Right atrium auricular region (tissue), 2 donors: ENCODE results near the gene TTC28. TPM values are rescaled to one million over a fixed set of nuclear protein-coding genes. Genes with fewer than 3 reads are reported as not detected.

ENCODE experiments used
- DNase-seq: peaks from one replicate; pipeline ENCODE4 v3.0.0-alpha.2; 2019; ENCODE audit warnings: low spot score
- H3K27ac ChIP-seq, 2 donors: fragments of 200-600 bp; sonication (generic); 1 replicate in 1 of 2; 2 replicates in 1 of 2; pipeline ENCODE4 v1.5.1; 2016 to 2019
- H3K27me3 ChIP-seq, 2 donors: fragments of 200-600 bp; sonication (generic); one replicate each; pipeline versions ENCODE4 v1.5.1 to v1.6.0; 2017 to 2019
- H3K36me3 ChIP-seq: fragments of 200-600 bp; sonication (generic); one replicate; pipeline ENCODE4 v1.5.1; 2016
- H3K4me1 ChIP-seq, 2 donors: fragments of 200-600 bp; sonication (generic); one replicate each; pipeline versions ENCODE4 v1.5.1 to v1.6.0; 2017 to 2019
- H3K4me3 ChIP-seq, 2 donors: fragments of 200-600 bp; sonication (generic); 1 replicate in 1 of 2; 2 replicates in 1 of 2; pipeline ENCODE4 v1.5.1; 2017 to 2019; ENCODE audit warnings: mild to moderate bottlenecking in 1 of 2, moderate library complexity in 1 of 2
- H3K9me3 ChIP-seq, 2 donors: fragments of 200-600 bp; sonication (generic); one replicate each; pipeline ENCODE4 v1.5.1; 2019
- total RNA-seq, 2 donors: library from RNA; depleted of rRNA; stranded (reverse); fragments of >200 nt; gene quantifications; one replicate each; pipeline ENCODE4 v1.1.0, GENCODE V29; 2016
- TF ChIP-seq, protein P1 (sequence below), 2 donors: fragments of 200-600 bp; sonication (generic); IDR thresholded peaks; one replicate each; pipeline ENCODE4 v1.5.1; 2019; ENCODE audit warnings: antibody characterized with exemption in 2 of 2

Gene TTC28
- total RNA-seq, 2 donors from 2014 or later = 22.1 to 22.3 TPM

DNA sequence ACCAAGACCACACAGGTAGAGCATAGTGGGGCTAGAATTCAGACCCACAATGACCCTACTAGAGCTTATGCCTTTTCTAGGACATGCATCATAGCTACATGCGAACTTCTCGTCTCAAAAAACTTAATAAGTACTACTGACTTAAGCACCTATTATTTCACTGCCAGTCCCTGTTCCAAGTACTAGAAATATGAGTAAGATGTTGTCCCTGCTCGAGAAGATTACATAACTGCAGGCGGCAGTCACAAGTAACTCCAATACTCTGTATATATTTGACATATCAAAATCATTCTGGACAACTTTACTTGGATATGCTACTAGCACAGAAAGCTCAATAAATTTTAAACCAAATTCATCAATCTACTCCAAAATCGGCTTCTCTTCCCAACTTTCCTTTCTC lies 235.0 kb downstream of the TTC28 start:
- H3K9me3 ChIP-seq = no peaks in the 10 kb centered on the region
- no peak overlapping the region for H3K4me3 ChIP-seq
- peaks cover 0 to 20% of the 10 kb centered on the region in 2 donors for H3K4me1 ChIP-seq
- no peaks in the 10 kb centered on the region for H3K36me3 ChIP-seq
- DNase-seq = no peak
- H3K27me3 ChIP-seq = no peaks in the 10 kb centered on the region
- no peak overlapping the region for H3K27ac ChIP-seq
- TF ChIP-seq, protein P1, sequence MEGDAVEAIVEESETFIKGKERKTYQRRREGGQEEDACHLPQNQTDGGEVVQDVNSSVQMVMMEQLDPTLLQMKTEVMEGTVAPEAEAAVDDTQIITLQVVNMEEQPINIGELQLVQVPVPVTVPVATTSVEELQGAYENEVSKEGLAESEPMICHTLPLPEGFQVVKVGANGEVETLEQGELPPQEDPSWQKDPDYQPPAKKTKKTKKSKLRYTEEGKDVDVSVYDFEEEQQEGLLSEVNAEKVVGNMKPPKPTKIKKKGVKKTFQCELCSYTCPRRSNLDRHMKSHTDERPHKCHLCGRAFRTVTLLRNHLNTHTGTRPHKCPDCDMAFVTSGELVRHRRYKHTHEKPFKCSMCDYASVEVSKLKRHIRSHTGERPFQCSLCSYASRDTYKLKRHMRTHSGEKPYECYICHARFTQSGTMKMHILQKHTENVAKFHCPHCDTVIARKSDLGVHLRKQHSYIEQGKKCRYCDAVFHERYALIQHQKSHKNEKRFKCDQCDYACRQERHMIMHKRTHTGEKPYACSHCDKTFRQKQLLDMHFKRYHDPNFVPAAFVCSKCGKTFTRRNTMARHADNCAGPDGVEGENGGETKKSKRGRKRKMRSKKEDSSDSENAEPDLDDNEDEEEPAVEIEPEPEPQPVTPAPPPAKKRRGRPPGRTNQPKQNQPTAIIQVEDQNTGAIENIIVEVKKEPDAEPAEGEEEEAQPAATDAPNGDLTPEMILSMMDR (IDR thresholded peaks at IDR 0.05) = no peak

DNA sequence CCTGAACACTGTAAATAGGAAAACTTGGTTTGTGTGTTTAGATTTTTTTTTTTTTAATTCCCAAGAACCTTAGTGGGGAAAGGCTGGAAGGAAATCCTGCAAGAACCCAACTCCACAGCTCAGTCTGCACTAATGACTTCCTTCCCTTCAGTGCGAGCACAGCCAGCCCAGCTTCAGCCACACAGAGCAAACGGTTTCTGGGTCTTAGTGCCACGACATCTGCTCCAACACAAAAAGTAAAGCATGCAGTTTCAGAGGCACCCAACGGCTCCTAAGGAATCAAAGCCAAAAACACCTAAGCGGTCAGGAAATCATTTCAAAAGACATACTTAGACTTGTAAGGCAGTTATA lies 236.1 kb downstream of the TTC28 start:
- peak overlapping the region; percentile 52 to 64 for H3K4me3 ChIP-seq
- H3K4me1 ChIP-seq = peaks cover 0 to 20% of the 10 kb centered on the region in 2 donors
- H3K27me3 ChIP-seq = no peaks in the 10 kb centered on the region
- H3K9me3 ChIP-seq = no peaks in the 10 kb centered on the region
- peak overlapping the region; percentile 69 to 76 for H3K27ac ChIP-seq
- no peaks in the 10 kb centered on the region for H3K36me3 ChIP-seq
- DNase-seq = peak; percentile 79
- TF ChIP-seq, protein P1 (IDR thresholded peaks at IDR 0.05) = no peak

DNA sequence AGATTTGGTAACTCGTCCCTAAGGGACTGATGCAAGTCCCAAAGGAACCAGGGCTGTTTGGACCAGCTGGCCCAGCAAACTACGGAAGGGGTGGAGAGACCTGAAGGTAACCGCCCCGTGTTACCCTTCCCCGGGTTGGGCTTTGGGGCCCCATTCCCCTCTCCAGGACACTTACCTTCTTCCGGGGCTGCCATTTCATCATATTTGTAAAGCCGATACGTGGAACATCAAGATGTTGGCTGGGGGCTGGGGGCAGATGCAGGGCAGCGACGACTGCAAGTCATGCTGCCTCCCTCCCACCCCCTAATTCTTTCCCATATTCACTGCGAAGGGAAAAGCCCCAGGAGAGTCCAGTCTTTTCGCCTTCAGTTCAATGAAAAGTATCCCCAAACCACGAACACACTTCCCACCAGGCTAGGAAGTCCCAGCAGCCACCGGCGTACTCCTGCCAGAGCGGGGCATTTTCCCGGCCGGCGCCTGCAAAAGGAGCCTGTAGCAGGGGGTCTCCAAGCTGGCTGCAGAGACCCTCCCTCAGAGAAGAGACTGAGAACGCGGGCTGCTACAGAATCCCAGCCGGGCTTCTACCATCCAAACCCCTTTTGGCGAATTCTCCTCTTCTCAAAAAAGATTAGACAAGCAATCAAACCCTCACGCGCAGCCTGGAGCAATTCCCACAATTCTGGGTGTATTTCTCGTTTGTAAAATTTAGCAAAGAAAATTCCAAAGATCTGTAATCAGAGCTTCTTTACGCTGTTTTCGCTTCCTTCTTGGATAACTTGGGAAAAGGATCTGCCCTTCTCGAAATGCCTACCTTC lies 236.7 kb downstream of the TTC28 start:
- Histone ChIP-seq H3K9me3 (no peaks in the 10 kb centered on the region), H3K27me3 (no peaks in the 10 kb centered on the region), H3K36me3 (no peaks in the 10 kb centered on the region), H3K27ac (peak overlapping the region; percentile 69 to 76), H3K4me3 (peak overlapping the region; percentile 52 to 64), H3K4me1 (peaks cover 0 to 20% of the 10 kb centered on the region in 2 donors)
- DNase-seq = no peak
- TF ChIP-seq, protein P1 (IDR thresholded peaks at IDR 0.05) = no peak

DNA sequence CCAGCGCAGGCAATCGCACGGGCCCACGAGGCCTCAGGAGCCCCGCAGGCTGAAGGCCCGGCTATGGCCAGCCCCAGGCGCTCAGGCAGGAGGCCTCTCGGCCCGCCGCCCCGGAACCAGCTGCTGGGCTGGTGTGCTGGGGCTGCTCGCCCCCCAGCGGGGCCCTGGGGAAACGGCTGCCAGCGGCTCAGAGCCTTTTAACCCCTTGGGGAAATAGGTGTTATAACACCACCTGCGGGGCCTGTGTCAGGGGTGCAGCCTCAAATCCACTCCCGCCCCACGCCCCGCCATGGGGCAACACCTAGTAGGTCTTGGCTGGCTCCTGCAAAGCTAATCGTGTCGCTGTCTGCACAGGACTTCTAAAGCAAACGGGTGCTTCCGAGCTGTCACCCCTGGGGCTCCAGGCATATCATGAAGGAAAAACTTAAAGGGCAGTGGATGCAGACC lies 237.4 kb downstream of the TTC28 start:
- peak overlapping the region; percentile 69 to 76 for H3K27ac ChIP-seq
- peak; percentile 69 for DNase-seq
- no peaks in the 10 kb centered on the region for H3K9me3 ChIP-seq
- no peaks in the 10 kb centered on the region for H3K27me3 ChIP-seq
- H3K4me1 ChIP-seq = peaks cover 0 to 20% of the 10 kb centered on the region in 2 donors
- no peaks in the 10 kb centered on the region for H3K36me3 ChIP-seq
- TF ChIP-seq, protein P1 (IDR thresholded peaks at IDR 0.05) = peak; percentile 55 to 84
- H3K4me3 ChIP-seq = peak overlapping the region; percentile 52 to 64

DNA sequence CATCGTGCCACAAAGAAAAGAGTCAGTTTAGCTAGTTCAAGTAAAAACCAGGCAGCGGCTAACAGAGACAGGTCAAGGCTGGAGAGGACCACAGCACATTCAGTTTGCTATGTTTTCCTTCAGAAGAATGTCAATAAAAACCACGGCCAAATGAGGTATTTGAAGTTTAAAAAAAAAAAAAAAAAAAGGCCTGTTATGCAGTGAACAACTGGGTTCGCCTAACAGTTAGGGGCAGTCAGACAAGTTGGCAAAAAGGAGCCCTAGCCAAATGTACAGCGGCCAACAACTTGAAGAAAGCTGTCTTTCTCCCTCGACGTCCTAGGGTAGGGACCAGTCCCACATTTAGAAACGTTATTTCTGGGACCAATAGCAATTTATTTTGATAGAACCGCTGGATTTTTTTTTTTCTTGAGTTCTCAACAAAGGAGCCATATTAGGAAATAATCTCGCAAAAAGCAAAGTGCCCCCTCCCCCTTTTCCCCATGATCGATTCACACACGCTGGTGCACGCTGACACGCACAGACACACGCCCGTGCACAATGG lies 237.8 kb downstream of the TTC28 start:
- Histone ChIP-seq H3K36me3 (no peaks in the 10 kb centered on the region), H3K4me1 (peaks cover 0 to 20% of the 10 kb centered on the region in 2 donors), H3K4me3 (peak overlapping the region; percentile 52 to 64), H3K9me3 (no peaks in the 10 kb centered on the region), H3K27ac (peak overlapping the region; percentile 69 to 76), H3K27me3 (no peaks in the 10 kb centered on the region)
- no peak for DNase-seq
- TF ChIP-seq, protein P1 (IDR thresholded peaks at IDR 0.05) = no peak
